GM13976 (cell line): ENCODE results near the gene HPSE2.

ENCODE experiments used
- DNase-seq: peaks from one replicate; pipeline ENCODE4 v3.0.0; 2012; ENCODE audit warnings: low spot score
- CTCF ChIP-seq: IDR thresholded peaks from 2 replicates; pipeline ENCODE4 v1.5.1; 2012; ENCODE audit warnings: borderline replicate concordance, mild to moderate bottlenecking; ENCODE audit not compliant: insufficient read depth; ENCODE audit errors: extremely low read depth, missing control alignments, control extremely low read depth
- in situ Hi-C: fragments of 300-500 bp; cut with MboI; formaldehyde crosslinking; loops from one replicate; pipeline ENCODE4 v1.12.0; 2022; ENCODE audit warnings: low sequenced_read_pairs, mixed read lengths, inconsistent platforms; ENCODE audit not compliant: unreplicated experiment

HPSE2 gene

GRCh38 chr10:98617906-98618520, 617.6 kb downstream of the HPSE2 start:
- no peak for TF ChIP-seq CTCF
- DNase-seq, result no peak
- in situ Hi-C loops, result no loop called here

GRCh38 chr10:98613446-98613845, 622.2 kb downstream of the HPSE2 start:
- TF ChIP-seq CTCF, result no peak
- DNase-seq, result no peak
- in situ Hi-C loops, result no loop called here

- DNase-seq, result no peak
- no peak for TF ChIP-seq CTCF
- in situ Hi-C loops, result no loop called here
These were observed 624.2 kb downstream of the HPSE2 start for GRCh38 chr10:98611436-98611835.

GRCh38 chr10:98610836-98611235, 624.8 kb downstream of the HPSE2 start:
- in situ Hi-C loops, result no loop called here
- DNase-seq, result no peak
- TF ChIP-seq CTCF, result no peak

GRCh38 chr10:98610301-98610700, 625.4 kb downstream of the HPSE2 start:
- TF ChIP-seq CTCF, result no peak
- no peak for DNase-seq
- in situ Hi-C loops, result no loop called here

- no peak for DNase-seq
- in situ Hi-C loops, result no loop called here
- TF ChIP-seq CTCF, result no peak
These were observed 626.4 kb downstream of the HPSE2 start for GRCh38 chr10:98609265-98609664.
